UCSD-AML1 (cell line): ENCODE data around the gene ABCB4.

ENCODE experiments used
- DNase-seq: peaks from one replicate; lab custom pipeline; 2025; ENCODE audit not compliant: unreplicated experiment; lab: John Stamatoyannopoulos, UW

The ABCB4 gene

DNA sequence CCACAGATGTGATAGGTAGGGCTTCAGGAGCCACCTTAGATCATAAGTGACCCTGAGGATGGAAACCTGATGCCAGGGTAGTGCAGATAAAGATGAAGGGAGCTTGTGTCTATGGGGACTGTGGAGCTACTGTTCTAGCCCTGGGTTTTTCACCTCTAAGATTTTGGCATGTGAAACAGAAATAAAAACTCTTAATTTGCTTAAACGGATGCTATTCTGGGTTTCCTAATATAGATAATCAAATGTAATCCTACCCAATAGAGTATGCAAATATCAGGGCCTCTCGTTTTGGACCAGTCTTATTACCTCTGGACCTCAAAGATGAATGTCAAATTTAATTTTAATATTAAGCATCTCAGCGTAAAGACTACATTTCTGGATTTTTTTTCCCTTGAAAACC lies 49.3 kb downstream of the ABCB4 start:
- DNase-seq: no peak

DNA sequence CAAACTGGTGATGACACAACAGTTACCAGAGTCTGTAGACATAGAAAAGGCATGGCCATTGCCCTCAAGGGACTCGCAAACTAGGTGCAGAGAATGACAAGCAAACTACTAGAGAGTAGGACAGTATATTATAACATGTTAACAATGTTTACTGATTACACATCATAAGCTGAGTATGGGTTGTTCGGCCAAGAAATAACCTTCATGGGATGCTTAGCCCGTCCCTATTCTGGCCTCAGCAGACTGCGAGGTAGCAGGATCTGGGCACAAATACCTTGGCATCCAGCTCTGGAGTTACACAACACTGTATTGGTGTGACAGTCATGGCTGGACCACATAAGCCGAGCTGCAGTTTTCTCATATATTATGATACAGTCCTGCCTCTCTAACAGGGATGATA lies 51.4 kb downstream of the ABCB4 start:
- no peak for DNase-seq

- no peak for DNase-seq
Observed at GRCh38 chr7:87420173-87420572, 55.3 kb downstream of the ABCB4 start.

DNA sequence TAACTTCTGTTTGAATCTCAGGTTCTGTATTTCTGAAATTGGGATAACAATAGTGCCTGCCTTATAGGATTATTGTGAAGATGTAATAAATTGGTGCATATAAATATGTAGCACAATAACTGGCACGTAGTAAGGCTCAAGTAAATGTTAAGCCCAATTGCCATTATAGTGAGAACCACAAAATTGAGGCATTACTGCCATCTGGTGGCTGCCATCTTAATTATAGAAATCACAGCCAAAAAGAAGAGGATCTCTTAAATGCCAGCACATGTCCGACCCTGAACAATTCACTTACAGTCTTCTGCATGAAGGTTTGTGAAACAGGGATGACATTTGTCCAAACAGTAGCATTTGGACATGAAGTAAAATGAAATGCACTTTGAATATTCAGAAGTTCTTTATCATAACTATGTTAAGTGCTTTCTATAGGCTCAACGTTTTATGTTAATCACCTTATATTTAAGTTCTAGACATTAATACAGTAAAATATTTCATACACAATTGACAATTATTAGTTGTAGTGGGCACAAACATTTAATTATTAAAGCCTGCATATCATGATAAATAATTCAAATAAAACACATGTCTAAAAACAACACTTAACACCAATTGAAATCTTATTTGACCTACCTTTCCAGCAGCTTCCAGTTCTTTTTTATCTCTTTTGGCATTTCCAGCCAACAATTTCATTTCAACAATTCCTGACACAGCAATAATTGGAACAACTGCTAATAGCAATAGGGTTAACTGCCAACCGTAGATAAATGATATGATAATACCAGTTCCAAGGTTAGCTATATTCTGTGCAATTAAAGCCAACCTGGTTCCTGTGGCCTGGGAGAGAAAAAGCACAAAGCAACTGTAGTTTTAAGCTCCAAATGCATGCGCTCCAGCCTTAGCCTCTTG lies 58.5 kb downstream of the ABCB4 start:
- peak; percentile 3 for DNase-seq

DNA sequence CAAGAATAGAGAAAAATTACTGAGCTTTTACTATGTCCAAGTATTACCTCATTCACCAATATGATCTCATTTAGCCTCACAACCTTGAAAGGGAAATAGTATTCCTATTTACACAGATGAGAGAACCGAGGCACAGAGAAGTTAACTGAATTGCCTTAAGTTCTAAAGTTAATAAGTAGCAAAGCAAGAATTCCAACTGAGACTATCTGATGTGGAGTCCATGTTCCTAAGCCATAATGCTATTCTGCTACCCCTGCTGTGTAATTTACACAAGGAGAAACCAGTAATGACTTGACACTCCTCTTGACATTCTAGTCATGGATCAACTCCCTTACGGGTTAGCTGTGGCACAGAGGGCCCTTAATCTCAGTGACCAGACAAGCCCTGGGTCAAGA lies 60.7 kb downstream of the ABCB4 start:
- DNase-seq: no peak

DNA sequence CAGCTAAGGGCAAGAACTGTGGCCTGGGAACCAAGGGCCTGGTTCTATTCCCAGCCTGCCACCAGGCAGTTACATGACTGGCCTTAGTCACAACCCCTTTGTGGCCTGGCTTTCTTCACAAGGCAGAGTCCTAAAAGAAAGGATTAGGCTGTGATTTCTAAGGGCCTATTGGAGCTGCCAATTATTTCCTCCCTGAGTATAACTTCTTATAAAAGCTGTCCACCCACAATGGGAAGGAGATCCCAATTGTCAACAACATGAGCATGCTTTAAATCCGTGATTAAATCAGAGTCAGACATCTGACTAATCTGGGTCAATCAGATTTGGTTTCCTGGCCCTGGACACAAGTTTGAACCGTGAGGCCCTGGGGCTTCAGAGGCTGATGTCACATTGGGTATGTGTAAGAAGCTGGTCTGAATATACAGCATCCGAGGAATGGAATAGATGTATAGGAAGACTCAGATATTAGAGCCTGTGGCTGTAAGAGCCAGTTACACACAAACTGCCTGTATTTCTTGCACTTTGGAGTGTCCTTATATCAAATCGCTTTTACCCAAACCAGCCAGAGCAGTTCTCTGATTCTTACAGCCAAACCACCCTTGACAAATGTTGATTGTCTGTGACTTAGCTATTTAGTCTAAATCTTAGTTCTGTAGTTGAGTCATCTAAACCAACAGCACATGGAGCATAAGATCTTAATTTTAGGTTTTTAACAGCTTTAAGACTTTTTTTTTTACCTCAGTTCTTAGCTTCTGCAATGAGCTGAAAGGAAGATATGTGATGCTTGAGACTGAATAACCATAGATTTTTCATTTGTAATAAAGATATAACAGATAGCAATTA lies 61.3 kb downstream of the ABCB4 start:
- no peak for DNase-seq

- DNase-seq: no peak
Observed at GRCh38 chr7:87413029-87413428, 62.5 kb downstream of the ABCB4 start.

DNA sequence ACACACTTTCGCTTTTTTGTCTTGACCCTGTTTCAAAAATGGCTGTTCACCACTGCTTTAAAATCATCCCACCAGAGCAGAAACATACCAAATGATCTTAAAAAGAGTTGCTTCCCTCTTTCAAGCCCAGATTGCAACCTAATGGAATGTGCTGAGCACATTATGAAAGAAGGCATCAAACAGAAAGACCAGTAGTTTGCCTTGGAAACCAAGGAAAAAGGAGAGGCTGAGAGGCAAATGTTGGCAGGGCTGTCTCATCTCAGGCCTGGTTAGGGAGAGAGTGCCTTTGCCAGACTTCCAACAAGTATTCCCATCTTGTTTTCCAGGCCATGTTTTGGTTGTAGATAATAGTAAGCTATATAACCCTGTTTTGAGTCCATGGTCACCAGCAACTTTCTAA lies 64.3 kb downstream of the ABCB4 start:
- no peak for DNase-seq

GRCh38 chr7:87404674-87405073 lies 70.8 kb downstream of the ABCB4 start:
- no peak for DNase-seq

DNA sequence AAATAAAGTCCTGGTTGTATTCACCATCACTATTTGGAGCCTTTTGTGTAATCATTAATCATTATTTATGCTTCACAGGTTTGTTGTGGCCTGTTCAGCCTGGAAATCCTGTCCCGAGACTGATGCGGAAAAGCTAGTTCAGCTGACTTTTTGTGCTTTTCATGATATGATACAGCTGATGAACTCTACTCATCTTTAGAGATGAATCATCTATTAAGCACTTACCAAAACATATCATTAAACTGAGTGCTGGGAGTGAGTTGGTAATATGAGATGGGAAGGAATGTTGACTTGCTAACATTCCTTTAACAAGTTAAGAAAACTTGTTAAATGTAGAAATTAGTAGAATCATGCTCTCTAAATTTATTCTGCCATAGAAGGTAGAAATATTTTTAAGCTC lies 77.0 kb downstream of the ABCB4 start:
- DNase-seq: no peak

DNA sequence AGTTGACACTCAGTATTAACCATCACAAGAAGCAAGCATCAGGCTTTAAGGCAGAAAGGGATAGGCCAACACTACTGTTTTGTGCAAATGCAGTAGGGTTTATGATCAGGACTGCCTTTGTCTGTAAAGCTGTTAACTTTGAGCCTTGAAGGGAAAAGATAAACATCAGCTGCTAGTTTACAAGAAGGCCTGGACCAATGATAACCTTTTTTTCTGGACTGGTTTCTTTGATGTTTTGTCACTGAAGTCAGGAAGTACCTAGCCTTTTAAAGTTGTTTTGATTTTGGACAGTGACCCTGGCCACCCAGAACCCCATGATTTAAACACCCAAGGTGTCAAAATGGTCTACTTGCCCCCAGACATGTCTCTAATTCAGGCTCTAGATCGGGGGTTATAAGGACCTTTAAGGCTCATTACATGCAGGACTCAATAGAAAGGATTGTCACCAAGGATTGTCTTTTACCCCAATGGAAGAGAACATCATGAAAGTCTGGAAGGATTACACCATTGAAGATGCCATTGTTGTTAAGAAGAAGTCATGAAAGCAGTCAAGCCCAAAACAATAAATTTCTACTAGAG lies 79.9 kb downstream of the ABCB4 start:
- DNase-seq: no peak

GRCh38 chr7:87391020-87391701 lies 84.3 kb downstream of the ABCB4 start:
- no peak for DNase-seq

DNA sequence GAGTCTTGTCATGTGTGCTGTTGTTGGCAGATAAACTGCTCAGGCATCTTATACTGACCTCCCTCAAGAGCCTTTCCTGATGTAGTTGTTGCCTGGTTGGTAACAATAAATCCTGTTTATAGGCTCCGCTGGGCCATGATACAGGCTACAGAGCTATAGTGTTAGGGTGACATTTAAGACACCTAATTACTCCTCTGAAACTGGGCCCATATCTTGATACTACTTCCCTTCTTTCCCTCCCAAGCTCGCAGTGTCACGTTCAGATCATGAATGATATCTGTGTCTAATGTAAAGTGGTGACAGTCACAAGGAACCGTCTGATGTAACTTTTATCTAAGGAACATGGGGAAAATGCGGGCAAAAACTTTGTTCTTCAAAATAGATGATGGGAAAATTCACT lies 94.6 kb downstream of the ABCB4 start:
- no peak for DNase-seq

GRCh38 chr7:87375662-87376435 lies 99.6 kb downstream of the ABCB4 start:
- no peak for DNase-seq

DNA sequence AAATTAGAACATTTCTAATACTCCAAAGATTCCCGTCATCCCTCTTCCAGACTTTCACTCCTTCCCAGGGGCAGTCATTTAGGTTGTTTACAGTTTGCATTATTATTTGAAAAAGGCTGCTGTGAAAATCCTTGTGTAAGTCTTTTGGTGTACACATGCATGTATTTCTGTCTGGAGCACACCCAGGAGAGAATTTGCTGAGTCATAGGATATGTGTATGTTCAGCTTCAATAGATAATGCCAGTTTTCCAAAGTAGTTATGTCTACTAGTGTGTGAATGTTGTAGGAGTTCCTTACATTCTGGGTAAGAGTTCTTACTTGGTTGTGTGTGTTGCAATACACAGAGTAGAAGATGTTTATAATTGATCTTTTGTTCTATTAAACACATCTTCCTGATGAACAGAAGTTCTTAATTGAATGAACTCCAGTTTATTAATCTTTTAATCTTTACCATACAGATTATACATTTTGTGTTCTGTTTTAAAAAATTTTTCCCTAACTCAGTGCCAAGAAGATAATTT lies 104.8 kb downstream of the ABCB4 start:
- no peak for DNase-seq

- no peak for DNase-seq
Observed at GRCh38 chr7:87369216-87369615, 106.3 kb downstream of the ABCB4 start.

GRCh38 chr7:87364246-87364645 lies 111.2 kb downstream of the ABCB4 start:
- DNase-seq: no peak

- DNase-seq: no peak
Observed at GRCh38 chr7:87363342-87363741, 112.1 kb downstream of the ABCB4 start.

DNA sequence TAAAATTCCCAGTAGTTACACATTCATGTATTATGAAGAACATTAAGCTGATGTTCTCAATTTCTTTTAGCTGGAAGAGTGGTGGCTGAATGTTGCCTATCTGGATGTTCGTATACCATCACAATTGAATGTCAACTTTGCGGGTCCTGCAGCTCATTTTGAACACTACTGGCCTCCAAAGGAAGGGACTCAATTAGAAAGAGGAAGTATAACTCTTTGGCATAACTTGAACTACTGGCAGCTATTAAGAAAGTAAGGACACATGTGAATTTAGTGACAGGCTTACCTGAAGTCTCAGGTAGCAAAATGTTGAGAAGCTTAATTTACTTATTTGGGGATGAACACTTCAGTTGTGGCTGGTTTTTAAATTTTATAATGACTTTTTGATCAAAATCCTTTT lies 114.2 kb downstream of the ABCB4 start:
- no peak for DNase-seq

DNA sequence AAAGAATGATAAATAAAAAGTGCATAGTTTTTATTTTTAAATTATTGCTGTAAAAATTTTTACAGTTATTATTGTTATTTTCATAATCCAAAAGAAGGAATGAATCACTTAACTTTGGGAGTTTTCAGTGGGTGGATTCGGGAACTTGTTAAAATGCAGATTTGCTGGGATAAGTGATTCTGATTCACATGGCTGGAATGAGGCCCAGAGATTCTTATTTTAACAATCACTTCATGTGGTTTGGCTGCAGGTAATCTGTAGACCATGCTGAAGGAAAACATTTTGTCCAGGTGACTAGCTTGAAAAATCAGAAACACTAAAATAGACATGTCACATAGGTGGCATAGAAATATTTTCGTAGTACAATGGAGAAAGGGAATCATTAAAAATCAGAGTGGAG lies 116.1 kb downstream of the ABCB4 start:
- no peak for DNase-seq
